HEK293T (cell line): Measurements from ENCODE around the gene ZNF791.
"Not testable (repeated sequence)": the region's sequence is repeated elsewhere in the genome, so short reads cannot be mapped to it uniquely, and the experiment has no call there.

ENCODE experiments used
- CTCF ChIA-PET: fragments of 350-600 bp; formaldehyde crosslinking; extraction: SDS; loops from one replicate; lab custom pipeline; 2021; ENCODE audit warnings: antibody characterized with exemption, inconsistent platforms; lab: Yijun Ruan, JAX
- POLR2A ChIA-PET: fragments of 350-600 bp; formaldehyde crosslinking; extraction: SDS; loops from one replicate; lab custom pipeline; 2020; ENCODE audit warnings: antibody characterized with exemption, inconsistent platforms; lab: Yijun Ruan, JAX
- DNase-seq: peaks from one replicate; pipeline ENCODE4 v3.0.0; 2012; ENCODE audit warnings: mixed read lengths; ENCODE audit errors: extremely low spot score
- ARNT ChIP-seq: fragments of 450-650 bp; IDR thresholded peaks from 2 replicates; pipeline ENCODE4 v1.6.1; 2017; ENCODE audit warnings: mild to moderate bottlenecking
- BHLHE40 ChIP-seq: fragments of 450-650 bp; IDR thresholded peaks from 2 replicates; pipeline ENCODE4 v1.6.1; 2016; ENCODE audit warnings: mild to moderate bottlenecking, moderate library complexity, borderline replicate concordance
- CTBP1 ChIP-seq: fragments of 450-650 bp; IDR thresholded peaks from 2 replicates; pipeline ENCODE4 v1.6.1; 2016; ENCODE audit warnings: borderline replicate concordance
- ELF4 ChIP-seq: fragments of 450-650 bp; IDR thresholded peaks from 2 replicates; pipeline ENCODE4 v1.6.1; 2017; ENCODE audit warnings: antibody characterized with exemption
- FOXA1 ChIP-seq: fragments of 450-650 bp; IDR thresholded peaks from 2 replicates; pipeline ENCODE4 v1.6.1; 2016; ENCODE audit warnings: mild to moderate bottlenecking
- FOXK2 ChIP-seq: fragments of 450-650 bp; IDR thresholded peaks from 2 replicates; pipeline ENCODE4 v1.6.1; 2016; ENCODE audit warnings: mild to moderate bottlenecking
- FOXM1 ChIP-seq: fragments of 450-650 bp; IDR thresholded peaks from 2 replicates; pipeline ENCODE4 v1.6.1; 2017; ENCODE audit warnings: mild to moderate bottlenecking, borderline replicate concordance
- HDGF ChIP-seq: fragments of 450-650 bp; IDR thresholded peaks from 2 replicates; pipeline ENCODE4 v1.6.1; 2017; ENCODE audit warnings: antibody characterized with exemption, borderline replicate concordance
- L3MBTL2 ChIP-seq: fragments of 450-650 bp; conservative IDR thresholded peaks from 2 replicates; pipeline ENCODE4 v1.6.1; 2016; ENCODE audit warnings: mild to moderate bottlenecking
- LEF1 ChIP-seq: fragments of 450-650 bp; IDR thresholded peaks from 2 replicates; pipeline ENCODE4 v1.6.1; 2017; ENCODE audit warnings: mild to moderate bottlenecking, borderline replicate concordance
- NFRKB ChIP-seq: fragments of 450-650 bp; IDR thresholded peaks from 2 replicates; pipeline ENCODE4 v1.6.1; 2016; ENCODE audit warnings: mild to moderate bottlenecking, moderate library complexity
- SP1 ChIP-seq: fragments of 450-650 bp; IDR thresholded peaks from 2 replicates; pipeline ENCODE4 v1.6.1; 2017
- SUZ12 ChIP-seq: fragments of 450-650 bp; IDR thresholded peaks from 2 replicates; pipeline ENCODE4 v1.6.1; 2016; ENCODE audit warnings: mild to moderate bottlenecking
- TARDBP ChIP-seq: fragments of 450-650 bp; IDR thresholded peaks from 2 replicates; pipeline ENCODE4 v1.6.1; 2016
- ZNF384 ChIP-seq: fragments of 450-650 bp; IDR thresholded peaks from 2 replicates; pipeline ENCODE4 v1.6.1; 2016
- TF ChIP-seq, protein P1 (sequence below): fragments of 450-650 bp; IDR thresholded peaks from 2 replicates; pipeline ENCODE4 v1.6.1; 2016

ZNF791 gene

DNA sequence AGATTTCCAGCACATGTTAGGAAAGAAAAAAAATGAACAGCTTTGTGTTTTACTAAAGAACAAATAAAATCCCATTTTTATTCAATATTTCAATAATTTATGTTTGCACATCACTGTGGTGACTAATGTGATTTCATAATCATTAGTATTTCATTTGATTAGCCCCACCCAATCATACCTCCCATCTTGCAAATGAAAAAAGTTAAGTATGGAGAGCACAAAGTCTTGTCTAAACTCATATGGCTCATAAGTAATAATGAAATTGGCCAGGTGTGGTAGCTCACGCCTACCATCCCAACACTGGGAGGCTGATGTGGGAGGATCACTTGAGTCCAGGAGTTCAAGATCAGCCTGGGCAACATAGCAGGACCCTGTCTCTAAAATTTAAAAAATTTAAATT, 3.9 kb upstream of the ZNF791 start:
- no peak for DNase-seq
- ChIA-PET CTCF (no interaction called here), POLR2A (no interaction called here)

DNA sequence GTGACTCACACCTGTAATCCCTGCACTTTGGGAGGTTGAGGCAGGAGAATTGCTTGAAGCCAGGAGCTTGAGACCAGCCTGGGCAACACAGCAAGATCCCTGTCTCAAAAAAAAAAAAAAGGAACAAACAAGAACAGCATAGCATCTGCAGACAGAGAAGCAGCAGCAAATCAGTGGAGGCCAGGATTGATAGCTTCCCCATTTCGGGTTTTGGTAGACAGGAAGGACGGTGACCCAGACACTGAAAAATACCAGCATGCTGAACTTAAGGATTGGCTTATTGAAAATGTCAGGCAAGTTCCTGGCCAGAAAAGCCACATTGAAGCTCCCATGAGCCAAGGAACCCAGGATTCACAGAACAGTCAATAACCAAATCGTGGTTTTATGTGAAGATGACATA, 3.1 kb upstream of the ZNF791 start:
- CTCF ChIA-PET, result no interaction called here

More for the DNA sequence above, 3.9 kb upstream of the ZNF791 start:
- TF ChIP-seq CTBP1, result no peak
- no peak for TF ChIP-seq ELF4
- TF ChIP-seq BHLHE40, result no peak
- no peak for TF ChIP-seq SP1
- no peak for TF ChIP-seq NFRKB
- TF ChIP-seq SUZ12, result no peak
- TF ChIP-seq FOXK2, result no peak
- no peak for TF ChIP-seq LEF1
- TF ChIP-seq FOXM1, result no peak
- TF ChIP-seq ZNF384, result no peak
- TF ChIP-seq FOXA1, result no peak
- TF ChIP-seq ARNT, result no peak
- TF ChIP-seq L3MBTL2, result no peak

DNA sequence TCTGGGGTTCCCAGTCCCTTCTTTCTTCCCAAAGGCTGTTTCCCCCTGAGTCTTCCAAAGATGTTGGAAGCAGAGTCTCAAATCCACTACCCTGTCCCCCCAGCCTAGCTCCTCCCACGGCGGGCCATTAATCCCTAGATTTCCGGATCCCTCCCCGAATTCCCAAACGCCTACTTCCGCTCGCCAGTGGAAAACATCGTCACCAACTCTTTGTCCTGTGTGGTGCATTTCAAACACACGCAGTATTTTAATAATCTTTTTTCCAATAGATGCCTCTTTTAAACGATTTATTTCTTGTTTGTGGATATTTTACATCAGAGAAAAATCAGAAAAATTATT, 610 bp downstream of the ZNF791 start:
- ChIA-PET POLR2A (interaction anchor here (1.1 to 1.7 kb wide), 11 partner anchors 12 to 116 kb away, joined by 3 to 12 read pairs (median 4); partner anchors contain the start of genes MAN2B1 and WDR83), CTCF (no interaction called here)
- TF ChIP-seq ZNF384 (no peak), ELF4 (0 out of 2 replicates have a peak, but pooled peaks have one; percentile 32)
- peak; percentile 78 for DNase-seq

More for the DNA sequence above, 3.1 kb upstream of the ZNF791 start:
- POLR2A ChIA-PET, result interaction anchor here (0.6 kb wide), 1 partner anchor 1980 kb away, joined by 3 read pairs; no protein-coding TSS in a partner anchor
- no peak for DNase-seq
- TF ChIP-seq SP1 (no peak), ZNF384 (no peak), SUZ12 (no peak), ELF4 (no peak), FOXK2 (no peak), LEF1 (no peak), FOXA1 (no peak), CTBP1 (no peak), HDGF (no peak), BHLHE40 (no peak), TARDBP (no peak), ARNT (no peak), NFRKB (no peak), L3MBTL2 (no peak), FOXM1 (no peak)
- TF ChIP-seq, protein P1, sequence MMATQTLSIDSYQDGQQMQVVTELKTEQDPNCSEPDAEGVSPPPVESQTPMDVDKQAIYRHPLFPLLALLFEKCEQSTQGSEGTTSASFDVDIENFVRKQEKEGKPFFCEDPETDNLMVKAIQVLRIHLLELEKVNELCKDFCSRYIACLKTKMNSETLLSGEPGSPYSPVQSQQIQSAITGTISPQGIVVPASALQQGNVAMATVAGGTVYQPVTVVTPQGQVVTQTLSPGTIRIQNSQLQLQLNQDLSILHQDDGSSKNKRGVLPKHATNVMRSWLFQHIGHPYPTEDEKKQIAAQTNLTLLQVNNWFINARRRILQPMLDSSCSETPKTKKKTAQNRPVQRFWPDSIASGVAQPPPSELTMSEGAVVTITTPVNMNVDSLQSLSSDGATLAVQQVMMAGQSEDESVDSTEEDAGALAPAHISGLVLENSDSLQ, result no peak

DNA sequence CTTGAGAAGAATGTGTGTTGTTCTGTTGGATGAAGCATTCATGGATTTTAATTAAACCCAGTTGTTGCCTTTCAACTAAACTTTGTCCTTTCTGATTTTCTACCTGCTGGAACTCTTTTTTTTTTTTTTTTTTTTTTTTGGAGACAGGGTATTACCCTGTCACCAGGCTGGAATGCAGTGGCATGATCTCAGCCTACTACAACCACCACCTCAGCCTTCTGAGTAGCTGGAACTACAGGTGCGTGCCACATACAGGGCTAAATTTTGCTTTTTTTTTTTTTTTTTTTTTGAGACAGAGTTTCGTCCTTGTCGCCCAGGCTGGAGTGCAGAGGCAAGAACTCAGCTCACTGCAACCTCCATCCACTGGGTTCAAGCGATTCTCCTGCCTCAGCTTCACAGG, 6.9 kb downstream of the ZNF791 start:
- POLR2A ChIA-PET, result no interaction called here
- TF ChIP-seq, protein P1, result no peak
- TF ChIP-seq ELF4 (no peak), ARNT (no peak), SUZ12 (no peak), FOXK2 (no peak), FOXM1 (no peak), ZNF384 (no peak), TARDBP (no peak), CTBP1 (no peak), LEF1 (no peak), NFRKB (no peak), HDGF (no peak), FOXA1 (no peak), BHLHE40 (no peak)
- DNase-seq, result no peak
- CTCF ChIA-PET, result no interaction called here

DNA sequence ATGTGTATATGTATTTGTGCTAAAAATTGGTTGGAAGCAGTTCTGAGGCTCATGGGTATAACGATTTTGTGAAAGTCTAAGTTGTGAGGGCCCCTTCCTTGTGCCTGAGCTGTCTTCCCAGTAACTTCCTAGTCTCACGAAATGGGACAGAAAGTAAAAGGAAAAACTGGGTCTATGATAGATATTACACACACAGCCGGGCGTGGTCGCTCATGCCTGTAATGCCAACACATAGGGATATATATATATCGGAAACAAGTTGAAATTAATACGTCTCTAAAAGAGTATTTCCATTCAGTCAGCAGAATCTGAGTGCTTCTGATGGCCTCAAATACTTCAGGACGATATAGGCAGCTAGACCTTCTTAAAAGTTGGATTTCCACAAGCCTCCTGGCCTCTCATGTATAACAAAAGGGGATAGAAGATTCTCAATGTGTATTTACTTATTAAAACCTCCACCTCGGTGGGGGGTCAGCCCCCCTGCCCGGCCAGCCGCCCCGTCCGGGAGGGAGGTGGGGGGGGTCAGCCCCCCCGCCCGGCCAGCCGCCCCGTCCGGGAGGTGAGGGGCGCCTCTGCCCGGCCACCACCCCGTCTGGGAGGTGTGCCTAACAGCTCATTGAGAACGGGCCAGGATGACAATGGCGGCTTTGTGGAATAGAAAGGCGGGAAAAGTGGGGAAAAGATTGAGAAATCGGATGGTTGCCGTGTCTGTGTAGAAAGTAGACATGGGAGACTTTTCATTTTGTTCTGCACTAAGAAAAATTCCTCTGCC, 10.7 kb downstream of the ZNF791 start:
- POLR2A ChIA-PET, DNase-seq, CTCF ChIA-PET: not testable (repeated sequence)

DNA sequence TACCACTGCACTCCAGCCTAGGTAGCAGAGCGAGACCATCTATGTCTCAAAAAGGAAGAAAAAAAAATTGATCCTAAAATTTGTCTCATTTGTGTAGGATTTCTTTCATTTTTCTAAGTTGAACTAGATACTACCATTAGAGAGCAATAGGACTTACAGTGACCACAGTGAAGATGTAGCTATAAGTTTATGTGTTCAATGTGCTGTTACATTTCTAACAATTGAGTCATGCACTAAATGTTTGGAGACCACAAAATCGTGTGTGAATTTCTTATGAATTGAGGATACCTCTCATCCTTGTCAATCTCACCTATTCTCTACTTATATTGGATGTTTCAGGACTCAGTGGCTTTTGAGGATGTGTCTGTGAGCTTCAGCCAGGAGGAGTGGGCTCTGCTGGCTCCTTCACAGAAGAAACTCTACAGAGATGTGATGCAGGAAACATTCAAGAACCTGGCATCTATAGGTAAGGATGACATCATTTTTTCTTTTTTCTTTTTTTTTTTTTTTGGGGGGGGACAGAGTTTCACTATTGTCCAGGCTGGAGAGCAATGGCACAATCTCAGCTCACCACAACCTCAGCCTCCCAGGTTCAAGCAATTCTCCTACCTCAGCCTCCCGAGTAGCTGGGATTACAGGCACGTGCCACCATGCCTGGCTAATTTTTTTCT, 12.8 kb downstream of the ZNF791 start:
- TF ChIP-seq FOXM1 (no peak), TARDBP (no peak), HDGF (no peak), CTBP1 (no peak), SP1 (no peak), ELF4 (no peak), FOXK2 (no peak), NFRKB (no peak), SUZ12 (no peak), ARNT (no peak), ZNF384 (no peak), LEF1 (no peak), BHLHE40 (no peak), FOXA1 (no peak)
- TF ChIP-seq, protein P1, result no peak
- ChIA-PET CTCF (no interaction called here), POLR2A (interaction anchor here (1.8 kb wide), 1 partner anchor 13 kb away, joined by 6 read pairs; the partner anchor contains the start of genes ZNF490 and ZNF791)
- DNase-seq, result no peak
